T-helper 1 cell treated with Interleukin-12 subunit alpha and Interleukin-12 subunit beta and Interleukin-4 antibody, amounts not matched to agents 30 μg/mL and 1 μg/mL, for 36 hours (primary cell): ENCODE measurements around the gene ARHGEF40.

Experiments used
- H3K27ac Mint-ChIP-seq: one replicate; pipeline ENCODE4 v1.8.0; 2021; ENCODE audit warnings: mild to moderate bottlenecking, mixed read lengths
- H3K27me3 Mint-ChIP-seq: one replicate; pipeline ENCODE4 v1.8.0; 2021; ENCODE audit warnings: low read depth, mixed read lengths
- H3K36me3 Mint-ChIP-seq: one replicate; pipeline ENCODE4 v1.8.0; 2021; ENCODE audit warnings: low read depth, mixed read lengths
- H3K4me1 Mint-ChIP-seq: one replicate; pipeline ENCODE4 v1.8.0; 2021; ENCODE audit warnings: low read depth, mixed read lengths
- H3K4me3 Mint-ChIP-seq: one replicate; pipeline ENCODE4 v1.8.0; 2021; ENCODE audit warnings: mild to moderate bottlenecking, moderate library complexity, mixed read lengths
- H3K9me3 Mint-ChIP-seq: one replicate; pipeline ENCODE4 v1.8.0; 2021; ENCODE audit warnings: mixed read lengths

ARHGEF40 gene

DNA sequence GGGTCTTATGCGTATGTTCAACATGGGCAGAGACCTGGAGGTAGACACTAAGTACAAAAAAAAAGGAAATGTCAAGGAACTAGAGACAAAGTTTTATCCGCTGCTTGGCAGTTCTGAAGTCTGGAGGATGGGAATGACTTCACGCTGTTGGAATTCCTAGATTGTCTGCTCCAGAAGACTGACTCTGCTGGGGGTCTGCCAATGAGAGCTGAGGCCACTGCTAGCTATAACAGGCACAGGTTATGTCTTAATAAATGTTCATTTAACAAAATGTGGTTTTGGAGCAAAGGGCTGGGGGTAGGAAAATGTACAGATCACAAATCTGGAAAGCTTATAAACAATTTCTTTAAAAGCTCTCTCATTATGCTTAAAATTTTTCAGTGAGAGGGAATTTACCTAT is 6.6 kb upstream of the ARHGEF40 start:
- H3K27me3 Mint-ChIP-seq, result peaks cover 53% of the 10 kb centered on the region
- H3K4me1 Mint-ChIP-seq, result peaks cover under 1% of the 10 kb centered on the region

DNA sequence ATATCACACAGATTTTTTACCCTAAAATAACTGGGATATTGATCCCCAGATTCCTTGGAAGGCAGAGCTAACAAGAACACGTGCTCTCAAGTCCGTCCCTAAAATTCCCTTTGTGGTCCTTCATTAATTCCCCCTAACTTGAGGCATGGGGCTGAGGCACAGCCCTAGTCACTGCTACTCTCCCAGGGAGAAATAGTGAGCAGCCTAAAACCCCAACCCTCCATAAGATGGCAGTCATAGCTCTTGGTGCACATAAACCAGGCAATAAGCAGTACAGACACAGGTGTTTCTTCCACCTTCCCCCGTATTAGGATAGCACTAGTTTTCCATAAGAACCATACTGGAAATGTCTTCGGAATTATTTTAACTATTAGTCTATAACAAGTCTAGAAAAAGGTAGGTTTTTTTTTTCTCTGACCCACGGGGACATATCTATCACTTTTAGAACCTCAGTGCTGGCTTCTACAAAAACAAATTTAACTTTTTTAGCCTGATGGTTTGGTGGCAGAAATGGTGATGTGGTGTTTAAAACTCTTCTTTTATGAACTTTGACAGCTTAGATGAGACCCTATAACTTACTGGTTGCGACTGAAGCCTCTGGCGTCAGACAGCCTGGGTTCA is 3.1 kb upstream of the ARHGEF40 start:
- Mint-ChIP-seq H3K36me3 (no peaks in the 10 kb centered on the region), H3K9me3 (no peaks in the 10 kb centered on the region), H3K4me1 (peaks cover 16% of the 10 kb centered on the region), H3K27ac (no peak overlapping the region), H3K27me3 (peaks cover 72% of the 10 kb centered on the region), H3K4me3 (no peak overlapping the region)

More for the DNA sequence above, 6.6 kb upstream of the ARHGEF40 start:
- Mint-ChIP-seq H3K36me3 (no peaks in the 10 kb centered on the region), H3K9me3 (no peaks in the 10 kb centered on the region), H3K27ac (no peak overlapping the region), H3K4me3 (no peak overlapping the region)

DNA sequence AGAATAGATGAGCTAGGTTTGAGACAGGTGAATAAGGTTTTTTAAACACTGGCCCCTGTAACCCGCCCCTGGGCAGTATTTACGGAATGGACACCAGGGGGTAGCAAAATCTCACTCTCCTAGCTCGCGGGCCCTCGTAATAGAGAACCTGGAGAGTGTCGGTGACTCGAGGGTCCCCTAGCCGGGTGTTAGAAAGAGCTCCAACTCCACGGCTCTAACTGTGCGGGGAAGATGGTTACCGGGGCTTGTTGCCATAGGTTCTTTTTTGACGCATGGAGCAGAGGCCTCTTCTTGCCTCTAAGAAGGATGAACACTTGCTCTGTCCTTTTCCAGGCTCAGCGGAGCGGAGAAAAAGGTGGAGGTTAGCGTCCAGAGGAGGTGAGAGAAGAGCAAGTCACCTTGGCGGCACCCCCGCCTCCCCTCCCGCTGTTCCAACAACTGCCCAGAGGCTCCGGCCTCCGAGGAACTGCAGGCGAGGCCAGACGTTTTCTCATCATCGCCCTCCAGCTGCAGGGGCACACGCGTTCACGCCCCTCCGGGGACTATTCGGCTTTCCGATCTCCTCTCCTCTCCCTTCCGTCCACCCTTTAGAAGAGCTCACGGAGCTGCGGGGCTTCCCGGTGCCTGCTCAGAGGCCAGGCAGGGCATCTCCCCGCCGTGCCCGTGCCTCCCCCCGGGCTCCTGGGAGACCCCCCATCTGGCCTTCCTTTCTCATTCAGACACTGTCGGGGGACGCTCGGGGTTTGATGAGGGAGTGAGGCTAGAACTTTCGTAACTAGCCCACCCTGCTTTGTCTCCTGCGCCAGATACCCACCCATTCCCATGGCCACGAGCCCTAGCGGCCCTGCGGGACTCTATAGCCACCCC is 1.4 kb upstream of the ARHGEF40 start:
- H3K27ac Mint-ChIP-seq, result no peak overlapping the region
- no peaks in the 10 kb centered on the region for H3K9me3 Mint-ChIP-seq
- no peaks in the 10 kb centered on the region for H3K36me3 Mint-ChIP-seq
- H3K27me3 Mint-ChIP-seq, result peaks cover 81% of the 10 kb centered on the region
- peak overlapping the region; percentile 21 for H3K4me3 Mint-ChIP-seq
- peaks cover 19% of the 10 kb centered on the region for H3K4me1 Mint-ChIP-seq

DNA sequence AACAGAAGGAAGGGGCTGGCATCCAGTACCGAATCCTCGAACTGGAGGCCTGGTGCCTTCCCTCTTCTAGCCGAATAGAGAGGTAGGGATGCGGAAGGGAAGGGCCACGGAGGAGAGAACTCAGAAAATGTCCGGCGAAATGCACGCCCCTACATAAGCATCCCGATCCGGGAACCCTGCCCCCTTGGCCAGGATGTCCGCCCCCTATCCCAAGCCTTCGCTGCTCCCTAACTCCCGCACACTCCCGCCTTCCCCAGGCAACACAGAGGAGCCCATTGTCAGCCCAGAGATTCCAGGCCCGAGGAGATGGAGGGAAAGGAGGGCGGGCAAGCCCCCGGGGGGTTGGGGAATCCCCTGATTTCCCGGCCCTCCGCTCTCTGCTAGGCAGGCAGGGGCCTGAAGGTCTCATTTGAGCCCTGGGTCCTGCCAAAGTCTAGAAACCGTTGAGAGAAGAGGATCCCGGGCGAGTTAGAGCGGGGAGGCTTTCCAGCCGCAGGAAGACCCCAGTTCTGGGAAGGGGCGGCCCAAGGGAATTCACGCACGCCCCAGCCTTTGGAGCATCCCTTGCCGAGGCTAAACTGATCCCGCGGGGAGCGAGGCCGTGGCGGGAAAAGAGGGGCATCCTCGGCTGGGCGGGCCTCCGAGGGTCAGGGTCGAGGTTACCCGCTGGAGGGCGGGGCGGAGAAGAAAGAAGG is 569 bp upstream of the ARHGEF40 start:
- Mint-ChIP-seq H3K27ac (no peak overlapping the region), H3K27me3 (peaks cover 83% of the 10 kb centered on the region), H3K9me3 (no peaks in the 10 kb centered on the region)

DNA sequence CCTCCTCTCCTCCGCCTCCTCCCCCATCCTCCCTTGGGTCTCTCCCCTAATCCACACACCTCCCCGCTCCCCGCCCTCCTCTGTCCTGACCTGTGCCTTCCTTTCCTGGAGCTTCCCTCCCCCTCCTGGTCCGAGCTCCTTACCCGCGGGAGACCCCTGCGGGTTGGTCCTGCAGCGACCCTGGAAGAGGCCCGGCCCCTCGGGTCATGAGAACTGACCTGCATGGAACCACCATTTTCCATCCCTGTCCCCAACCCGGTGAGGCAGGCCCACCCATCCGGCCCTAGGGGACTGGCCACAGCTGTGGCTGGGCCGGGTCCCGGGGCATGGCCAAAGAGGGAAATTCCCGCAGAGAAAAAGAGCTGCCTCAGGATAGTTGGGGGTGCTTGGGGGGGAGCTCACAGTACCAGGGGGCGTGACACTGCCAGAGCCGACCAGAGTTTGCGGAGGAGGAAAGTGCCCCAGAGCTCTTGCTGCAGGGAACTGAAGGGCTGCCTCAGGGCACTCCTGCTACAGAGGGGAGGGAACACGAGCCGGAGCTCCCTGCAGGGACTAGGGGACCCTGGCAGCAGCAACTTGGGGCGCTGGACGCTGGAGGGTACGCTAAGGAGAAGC is 613 bp downstream of the ARHGEF40 start:
- Mint-ChIP-seq H3K4me3 (peak overlapping the region; percentile 65), H3K27ac (peak overlapping the region; percentile 5), H3K9me3 (no peaks in the 10 kb centered on the region), H3K27me3 (peaks cover 74% of the 10 kb centered on the region), H3K4me1 (peaks cover 19% of the 10 kb centered on the region), H3K36me3 (no peaks in the 10 kb centered on the region)

More for the DNA sequence above, 569 bp upstream of the ARHGEF40 start:
- H3K36me3 Mint-ChIP-seq, result no peaks in the 10 kb centered on the region
- peak overlapping the region; percentile 61 for H3K4me3 Mint-ChIP-seq
- peaks cover 19% of the 10 kb centered on the region for H3K4me1 Mint-ChIP-seq

DNA sequence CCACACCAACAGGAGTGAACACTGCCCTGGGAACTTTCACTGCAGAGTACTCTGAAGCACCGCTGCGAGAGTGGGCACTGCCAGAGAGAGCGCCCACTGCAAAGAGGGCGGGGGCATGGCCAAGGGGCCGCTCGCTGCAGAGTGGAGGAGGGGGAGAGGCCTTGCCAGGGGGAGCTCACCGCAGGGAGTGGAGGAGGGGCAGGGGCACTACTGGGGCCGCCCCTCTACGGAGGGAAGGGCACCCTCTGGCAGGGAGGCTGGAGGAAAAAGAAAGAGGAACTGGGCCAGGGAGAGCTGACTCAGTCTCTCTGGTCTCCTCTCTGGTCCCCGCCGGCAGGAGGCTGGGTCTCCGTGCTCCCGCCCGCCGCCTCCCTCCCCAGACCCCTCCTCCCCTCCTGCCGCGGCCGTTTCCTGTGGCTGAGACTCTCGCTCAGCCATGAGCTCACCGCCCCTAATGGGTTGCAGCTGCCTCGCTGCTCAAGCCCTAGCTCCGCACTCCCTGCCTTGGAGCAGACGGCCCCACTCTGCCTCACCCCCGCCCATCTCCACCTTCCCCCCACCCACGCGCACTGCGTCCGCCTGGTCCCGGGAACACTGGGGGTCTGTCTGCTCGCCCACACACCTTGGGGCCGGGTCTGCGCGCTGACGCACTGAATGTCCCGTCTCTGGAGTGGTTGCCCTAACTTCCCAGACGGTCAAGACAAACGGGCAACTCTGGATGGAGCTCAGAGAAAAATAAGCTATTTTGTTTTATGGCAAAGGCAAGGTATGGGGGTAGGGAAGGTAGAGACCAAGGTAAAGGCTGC is 1.3 kb downstream of the ARHGEF40 start:
- Mint-ChIP-seq H3K36me3 (no peaks in the 10 kb centered on the region), H3K4me3 (peak overlapping the region; percentile 65), H3K9me3 (no peaks in the 10 kb centered on the region), H3K27ac (no peak overlapping the region), H3K4me1 (peaks cover 19% of the 10 kb centered on the region), H3K27me3 (peaks cover 68% of the 10 kb centered on the region)

DNA sequence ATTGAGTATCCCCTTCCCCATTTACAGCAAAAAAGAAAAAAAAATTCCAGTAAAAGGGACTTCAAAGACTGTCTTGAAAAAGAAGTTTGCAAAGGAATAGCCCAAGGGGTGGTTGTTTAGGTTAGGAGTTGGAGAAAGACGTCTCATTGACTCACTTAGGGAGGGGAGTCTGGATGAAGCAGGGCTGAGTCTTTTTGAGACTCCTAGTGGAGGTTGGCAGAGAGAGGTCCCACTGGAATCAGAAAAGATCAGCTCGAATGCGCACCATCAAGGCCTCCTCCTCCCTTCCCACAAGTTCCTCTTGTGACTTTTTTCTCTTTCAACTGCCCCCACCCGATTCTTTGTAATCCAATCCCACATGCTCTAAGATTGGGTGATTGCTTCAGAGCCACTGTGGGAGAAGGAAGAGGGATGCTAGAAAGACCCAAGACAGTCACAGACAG is 1.9 kb downstream of the ARHGEF40 start:
- no peaks in the 10 kb centered on the region for H3K9me3 Mint-ChIP-seq
- H3K27ac Mint-ChIP-seq, result no peak overlapping the region
- H3K27me3 Mint-ChIP-seq, result peaks cover 62% of the 10 kb centered on the region

DNA sequence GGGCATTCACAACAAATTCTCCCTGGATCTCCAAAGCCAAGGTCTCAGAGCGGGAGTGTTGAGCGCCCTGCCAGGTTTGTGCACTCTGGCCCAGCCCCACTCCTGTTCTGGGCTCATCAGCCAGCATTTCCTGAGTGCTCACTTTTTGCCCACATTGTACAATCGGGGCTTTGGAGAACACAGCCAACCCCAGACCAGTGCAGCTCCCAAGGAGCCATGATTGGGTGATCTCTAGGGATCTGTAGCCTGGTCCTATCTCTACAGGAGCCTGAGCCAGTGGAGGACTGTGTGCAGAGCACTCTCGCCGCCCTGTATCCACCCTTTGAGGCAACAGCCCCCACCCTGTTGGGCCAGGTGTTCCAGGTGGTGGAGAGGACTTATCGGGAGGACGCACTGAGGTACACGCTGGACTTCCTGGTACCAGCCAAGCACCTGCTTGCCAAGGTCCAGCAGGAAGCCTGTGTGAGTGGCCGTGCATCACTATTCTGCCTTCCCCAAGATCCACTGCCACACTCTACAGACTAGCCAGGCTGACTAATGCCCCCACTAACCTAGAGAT is 2.8 kb downstream of the ARHGEF40 start:
- H3K4me1 Mint-ChIP-seq, result peaks cover 19% of the 10 kb centered on the region
- H3K27ac Mint-ChIP-seq, result no peak overlapping the region
- peaks cover 54% of the 10 kb centered on the region for H3K27me3 Mint-ChIP-seq
- H3K36me3 Mint-ChIP-seq, result no peaks in the 10 kb centered on the region
- H3K4me3 Mint-ChIP-seq, result no peak overlapping the region
- no peaks in the 10 kb centered on the region for H3K9me3 Mint-ChIP-seq

More for the DNA sequence above, 1.9 kb downstream of the ARHGEF40 start:
- Mint-ChIP-seq H3K36me3 (no peaks in the 10 kb centered on the region), H3K4me1 (peaks cover 19% of the 10 kb centered on the region), H3K4me3 (no peak overlapping the region)

DNA sequence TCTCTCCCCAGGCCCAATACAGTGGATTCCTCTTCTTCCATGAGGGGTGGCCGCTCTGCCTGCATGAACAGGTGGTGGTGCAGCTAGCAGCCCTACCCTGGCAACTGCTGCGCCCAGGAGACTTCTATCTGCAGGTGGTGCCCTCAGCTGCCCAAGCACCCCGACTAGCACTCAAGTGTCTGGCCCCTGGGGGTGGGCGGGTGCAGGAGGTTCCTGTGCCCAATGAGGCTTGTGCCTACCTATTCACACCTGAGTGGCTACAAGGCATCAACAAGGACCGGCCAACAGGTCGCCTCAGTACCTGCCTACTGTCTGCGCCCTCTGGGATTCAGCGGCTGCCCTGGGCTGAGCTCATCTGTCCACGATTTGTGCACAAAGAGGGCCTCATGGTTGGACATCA is 3.8 kb downstream of the ARHGEF40 start:
- H3K27ac Mint-ChIP-seq, result no peak overlapping the region
- H3K9me3 Mint-ChIP-seq, result no peaks in the 10 kb centered on the region
- H3K4me1 Mint-ChIP-seq, result peaks cover 16% of the 10 kb centered on the region
- H3K4me3 Mint-ChIP-seq, result no peak overlapping the region
- peaks cover 45% of the 10 kb centered on the region for H3K27me3 Mint-ChIP-seq
- no peaks in the 10 kb centered on the region for H3K36me3 Mint-ChIP-seq

DNA sequence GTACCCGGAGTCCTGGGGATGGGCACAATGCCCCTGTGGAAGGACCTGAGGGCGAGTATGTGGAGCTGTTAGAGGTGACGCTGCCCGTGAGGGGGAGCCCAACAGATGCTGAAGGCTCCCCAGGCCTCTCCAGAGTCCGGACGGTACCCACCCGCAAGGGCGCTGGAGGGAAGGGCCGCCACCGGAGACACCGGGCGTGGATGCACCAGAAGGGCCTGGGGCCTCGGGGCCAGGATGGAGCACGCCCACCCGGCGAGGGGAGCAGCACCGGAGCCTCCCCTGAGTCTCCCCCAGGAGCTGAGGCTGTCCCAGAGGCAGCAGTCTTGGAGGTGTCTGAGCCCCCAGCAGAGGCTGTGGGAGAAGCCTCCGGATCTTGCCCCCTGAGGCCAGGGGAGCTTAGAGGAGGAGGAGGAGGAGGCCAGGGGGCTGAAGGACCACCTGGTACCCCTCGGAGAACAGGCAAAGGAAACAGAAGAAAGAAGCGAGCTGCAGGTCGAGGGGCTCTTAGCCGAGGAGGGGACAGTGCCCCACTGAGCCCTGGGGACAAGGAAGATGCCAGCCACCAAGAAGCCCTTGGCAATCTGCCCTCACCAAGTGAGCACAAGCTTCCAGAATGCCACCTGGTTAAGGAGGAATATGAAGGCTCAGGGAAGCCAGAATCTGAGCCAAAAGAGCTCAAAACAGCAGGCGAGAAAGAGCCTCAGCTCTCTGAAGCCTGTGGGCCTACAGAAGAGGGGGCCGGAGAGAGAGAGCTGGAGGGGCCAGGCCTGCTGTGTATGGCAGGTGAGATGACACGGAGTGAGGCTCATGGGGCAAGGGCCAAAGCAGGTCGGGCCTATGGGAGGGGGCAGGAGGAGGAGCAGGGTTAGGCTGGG is 4.5 kb downstream of the ARHGEF40 start:
- H3K36me3 Mint-ChIP-seq, result no peaks in the 10 kb centered on the region
- H3K27me3 Mint-ChIP-seq, result peaks cover 39% of the 10 kb centered on the region
- H3K4me3 Mint-ChIP-seq, result no peak overlapping the region
- no peak overlapping the region for H3K27ac Mint-ChIP-seq
- H3K9me3 Mint-ChIP-seq, result no peaks in the 10 kb centered on the region
- peaks cover 14% of the 10 kb centered on the region for H3K4me1 Mint-ChIP-seq

DNA sequence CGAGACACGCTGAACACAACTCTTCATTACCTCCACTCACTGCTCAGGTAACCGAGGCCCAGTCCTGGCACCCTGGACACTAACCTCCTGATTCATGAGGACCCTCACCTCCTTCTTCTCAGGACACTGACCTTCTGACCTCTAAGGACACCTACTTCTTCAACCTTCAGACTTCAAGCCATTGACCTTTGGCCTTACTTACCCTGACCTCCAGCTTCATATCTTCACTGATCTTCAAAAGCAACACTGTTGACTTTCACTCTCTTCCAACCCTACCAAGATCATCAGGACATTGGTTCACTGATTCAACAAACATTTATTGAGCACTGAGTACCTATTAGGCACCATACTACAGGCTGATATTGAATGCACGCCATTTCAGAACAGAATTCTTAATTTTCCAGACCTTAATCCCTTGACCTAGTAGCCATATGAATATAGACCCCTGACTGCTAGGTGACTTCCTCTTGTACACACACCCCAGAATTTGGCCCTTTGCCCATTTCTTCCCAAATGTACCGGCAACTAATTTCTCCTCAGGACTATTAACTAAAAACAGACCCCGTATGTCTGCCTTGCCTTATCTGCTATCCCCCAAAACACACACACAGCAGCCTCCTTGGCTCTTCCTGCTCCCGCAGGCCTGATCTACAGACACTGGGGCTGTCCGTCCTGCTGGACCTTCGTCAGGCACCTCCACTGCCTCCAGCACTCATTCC is 5.8 kb downstream of the ARHGEF40 start:
- Mint-ChIP-seq H3K27ac (no peak overlapping the region), H3K4me3 (no peak overlapping the region), H3K27me3 (peaks cover 32% of the 10 kb centered on the region), H3K36me3 (no peaks in the 10 kb centered on the region), H3K4me1 (peaks cover 11% of the 10 kb centered on the region), H3K9me3 (no peaks in the 10 kb centered on the region)

DNA sequence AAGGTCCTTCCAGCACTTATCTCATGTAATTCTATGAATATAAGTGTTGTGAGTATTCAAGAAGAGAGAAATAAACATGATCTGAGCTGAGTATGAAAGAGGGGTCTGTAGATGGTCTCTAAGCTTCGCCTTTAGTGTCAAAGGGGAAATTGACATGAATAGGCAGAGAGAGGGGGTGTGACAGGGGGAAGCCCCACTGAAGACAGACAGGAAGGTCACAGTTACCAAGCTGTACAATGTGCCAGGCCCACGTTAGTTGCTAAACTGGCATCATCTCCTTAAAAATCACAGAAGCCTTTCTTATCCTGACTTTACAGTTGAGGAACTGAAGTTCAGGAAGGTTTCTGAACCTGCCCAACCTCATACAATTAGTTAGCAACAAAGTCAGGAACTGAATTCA is 7.6 kb downstream of the ARHGEF40 start:
- no peaks in the 10 kb centered on the region for H3K4me1 Mint-ChIP-seq
- no peak overlapping the region for H3K4me3 Mint-ChIP-seq
- no peak overlapping the region for H3K27ac Mint-ChIP-seq
- H3K36me3 Mint-ChIP-seq, result no peaks in the 10 kb centered on the region
- H3K9me3 Mint-ChIP-seq, result no peaks in the 10 kb centered on the region
- peaks cover 14% of the 10 kb centered on the region for H3K27me3 Mint-ChIP-seq
